Neural cell (in vitro differentiated cells): ENCODE measurements around the gene TXN.
"Not testable (repeated sequence)": the region's sequence is repeated elsewhere in the genome, so short reads cannot be mapped to it uniquely, and the experiment has no call there.

Source experiments
- CTCF ChIP-seq: fragments of 450-650 bp; IDR thresholded peaks from 2 replicates; pipeline ENCODE4 v1.5.1; 2014; ENCODE audit warnings: antibody characterized with exemption, mild to moderate bottlenecking, moderate library complexity; ENCODE audit not compliant: poor library complexity, severe bottlenecking
- EP300 ChIP-seq: fragments of 450-650 bp; conservative IDR thresholded peaks from 2 replicates; pipeline ENCODE4 v1.6.1; 2014; ENCODE audit warnings: antibody characterized with exemption, mild to moderate bottlenecking, moderate library complexity; ENCODE audit not compliant: poor library complexity, severe bottlenecking
- EZH2 ChIP-seq: fragments of 200-600, 300-800 bp; shearing (Covaris generic), sonication (generic); IDR thresholded peaks from 2 replicates; pipeline ENCODE4 v1.6.1; 2014; ENCODE audit warnings: antibody characterized with exemption, low read length, borderline replicate concordance, mild to moderate bottlenecking; ENCODE audit not compliant: insufficient read depth, poor library complexity, severe bottlenecking
- POLR2AphosphoS5 ChIP-seq: IDR thresholded peaks from 2 replicates; pipeline ENCODE4 v1.6.1; 2012
- RAD21 ChIP-seq: fragments of 450-650 bp; conservative IDR thresholded peaks from 2 replicates; pipeline ENCODE4 v1.6.1; 2014; ENCODE audit warnings: antibody characterized with exemption, mild to moderate bottlenecking, moderate library complexity
- SMC3 ChIP-seq: fragments of 450-650 bp; conservative IDR thresholded peaks from 2 replicates; pipeline ENCODE4 v1.6.1; 2014; ENCODE audit warnings: antibody characterized with exemption, mild to moderate bottlenecking, moderate library complexity; ENCODE audit not compliant: poor library complexity
- TAF1 ChIP-seq: IDR thresholded peaks from 2 replicates; pipeline ENCODE4 v1.6.1; 2012; ENCODE audit warnings: low read depth

GRCh38 chr9:110205612-110206011 lies 50.7 kb downstream of the TXN start:
- TF ChIP-seq EZH2, CTCF, POLR2AphosphoS5, RAD21, EP300, SMC3, TAF1: not testable (repeated sequence)
